Spinal cord (tissue), 10 donors: ENCODE results near the gene NRROS. TPM values are rescaled to one million over a fixed set of nuclear protein-coding genes. Genes with fewer than 3 reads are reported as not detected.

Experiments
- DNase-seq, 6 donors: peaks; one replicate each; pipeline versions ENCODE4 v3.0.0 to v3.0.0-alpha.2; 2013 to 2015; ENCODE audit warnings: low spot score in 6 of 6, low read depth in 4 of 6
- H3K27ac ChIP-seq: one replicate; pipeline ENCODE4 v1.5.1; 2013; ENCODE audit warnings: low read depth, low read length, control low read depth
- H3K27me3 ChIP-seq: one replicate; pipeline ENCODE4 v1.6.1; 2013; ENCODE audit warnings: low read length; ENCODE audit not compliant: control insufficient read depth, insufficient read depth
- H3K36me3 ChIP-seq: one replicate; pipeline ENCODE4 v1.6.1; 2013; ENCODE audit warnings: low read length; ENCODE audit not compliant: control insufficient read depth, insufficient read depth
- H3K4me1 ChIP-seq: one replicate; pipeline ENCODE4 v1.6.1; 2013; ENCODE audit warnings: low read length; ENCODE audit not compliant: control insufficient read depth, insufficient read depth
- H3K4me3 ChIP-seq: one replicate; pipeline ENCODE4 v1.5.1; 2013; ENCODE audit warnings: low read depth, low read length, control low read depth
- H3K9me3 ChIP-seq: one replicate; pipeline ENCODE4 v1.6.1; 2013; ENCODE audit warnings: low read length; ENCODE audit not compliant: control insufficient read depth, insufficient read depth
- WGBS: methylation state at CpG from one replicate; pipeline ENCODE4 v1.1.5; 2013; ENCODE audit warnings: missing lambda C conversion rate; ENCODE audit not compliant: insufficient coverage; 5-methylcytosine and 5-hydroxymethylcytosine counted together
- polyA plus RNA-seq, 2 donors: library from polyadenylated mRNA; unstranded; fragments of 120-200 nt; gene quantifications; one replicate each; pipeline ENCODE4 v1.2.1, GENCODE V29; 2013; ENCODE audit not compliant: insufficient read length in 2 of 2
- total RNA-seq, 2 donors: library from RNA; depleted of rRNA in 1 of 2; stranded (reverse); fragments of 120-200 nt in 1 of 2; fragments of >200 nt in 1 of 2; gene quantifications; one replicate each; pipeline versions ENCODE4 v1.2.3 to v1.2.4, GENCODE V29; 2013 to 2014
- donor health status: healthy.

Gene NRROS
- total and polyA plus RNA-seq, 4 donors: 3.0 to 4.3 (median 3.3) TPM

DNA sequence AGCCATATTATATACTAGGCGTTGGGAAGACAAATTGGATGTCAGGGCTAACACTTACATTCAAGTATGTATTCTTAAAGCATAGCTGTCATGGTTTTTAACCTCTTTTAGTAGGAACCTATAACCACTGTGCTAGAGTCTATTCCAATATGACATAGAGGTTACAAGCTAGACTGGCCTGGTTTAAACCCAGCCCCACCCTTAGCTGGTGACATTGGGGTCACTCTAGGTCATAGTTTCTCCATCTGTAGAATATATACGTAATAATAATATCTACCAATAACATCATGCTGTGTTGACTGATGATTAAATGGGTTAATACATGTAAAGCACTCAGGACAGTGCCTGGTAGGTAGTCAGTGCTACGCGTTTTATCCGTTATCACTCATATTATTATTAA lies 16.7 kb downstream of the NRROS start:
- no peak for DNase-seq
- Histone ChIP-seq H3K36me3 (peaks cover 13% of the 10 kb centered on the region), H3K27me3 (no peaks in the 10 kb centered on the region), H3K9me3 (no peaks in the 10 kb centered on the region), H3K4me3 (no peak overlapping the region), H3K4me1 (no peaks in the 10 kb centered on the region), H3K27ac (no peak overlapping the region)
- no CpG with 5 or more reads among the region's 5 CpGs for WGBS

DNA sequence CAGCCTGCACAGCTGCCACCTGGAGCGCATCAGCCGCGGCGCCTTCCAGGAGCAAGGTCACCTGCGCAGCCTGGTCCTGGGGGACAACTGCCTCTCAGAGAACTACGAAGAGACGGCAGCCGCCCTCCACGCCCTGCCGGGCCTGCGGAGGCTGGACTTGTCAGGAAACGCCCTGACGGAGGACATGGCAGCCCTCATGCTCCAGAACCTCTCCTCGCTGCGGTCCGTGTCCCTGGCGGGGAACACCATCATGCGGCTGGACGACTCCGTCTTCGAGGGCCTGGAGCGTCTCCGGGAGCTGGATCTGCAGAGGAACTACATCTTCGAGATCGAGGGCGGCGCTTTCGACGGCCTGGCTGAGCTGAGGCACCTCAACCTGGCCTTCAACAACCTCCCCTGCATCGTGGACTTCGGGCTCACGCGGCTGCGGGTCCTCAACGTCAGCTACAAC lies 20.4 kb downstream of the NRROS start:
- 96% methylated on average over 35 of the region's 35 CpGs for WGBS
- Histone ChIP-seq H3K27ac (no peak overlapping the region), H3K4me1 (no peaks in the 10 kb centered on the region), H3K27me3 (no peaks in the 10 kb centered on the region), H3K9me3 (no peaks in the 10 kb centered on the region), H3K36me3 (peaks cover 16% of the 10 kb centered on the region), H3K4me3 (no peak overlapping the region)
- no peak for DNase-seq

DNA sequence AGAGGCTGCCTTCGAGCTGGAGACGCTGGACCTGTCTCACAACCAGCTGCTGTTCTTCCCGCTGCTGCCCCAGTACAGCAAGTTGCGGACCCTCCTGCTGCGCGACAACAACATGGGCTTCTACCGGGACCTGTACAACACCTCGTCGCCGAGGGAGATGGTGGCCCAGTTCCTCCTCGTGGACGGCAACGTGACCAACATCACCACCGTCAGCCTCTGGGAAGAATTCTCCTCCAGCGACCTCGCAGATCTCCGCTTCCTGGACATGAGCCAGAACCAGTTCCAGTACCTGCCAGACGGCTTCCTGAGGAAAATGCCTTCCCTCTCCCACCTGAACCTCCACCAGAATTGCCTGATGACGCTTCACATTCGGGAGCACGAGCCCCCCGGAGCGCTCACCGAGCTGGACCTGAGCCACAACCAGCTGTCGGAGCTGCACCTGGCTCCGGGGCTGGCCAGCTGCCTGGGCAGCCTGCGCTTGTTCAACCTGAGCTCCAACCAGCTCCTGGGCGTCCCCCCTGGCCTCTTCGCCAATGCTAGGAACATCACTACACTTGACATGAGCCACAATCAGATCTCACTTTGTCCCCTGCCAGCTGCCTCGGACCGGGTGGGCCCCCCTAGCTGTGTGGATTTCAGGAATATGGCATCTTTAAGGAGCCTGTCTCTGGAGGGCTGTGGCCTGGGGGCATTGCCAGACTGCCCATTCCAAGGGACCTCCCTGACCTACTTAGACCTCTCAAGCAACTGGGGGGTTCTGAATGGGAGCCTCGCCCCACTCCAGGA lies 21.1 kb downstream of the NRROS start:
- no peaks in the 10 kb centered on the region for H3K4me1 ChIP-seq
- no peaks in the 10 kb centered on the region for H3K9me3 ChIP-seq
- 92% methylated on average over 30 of the region's 32 CpGs for WGBS
- no peak overlapping the region for H3K27ac ChIP-seq
- DNase-seq: no peak
- H3K4me3 ChIP-seq: no peak overlapping the region
- H3K27me3 ChIP-seq: no peaks in the 10 kb centered on the region
- peaks cover 16% of the 10 kb centered on the region for H3K36me3 ChIP-seq

DNA sequence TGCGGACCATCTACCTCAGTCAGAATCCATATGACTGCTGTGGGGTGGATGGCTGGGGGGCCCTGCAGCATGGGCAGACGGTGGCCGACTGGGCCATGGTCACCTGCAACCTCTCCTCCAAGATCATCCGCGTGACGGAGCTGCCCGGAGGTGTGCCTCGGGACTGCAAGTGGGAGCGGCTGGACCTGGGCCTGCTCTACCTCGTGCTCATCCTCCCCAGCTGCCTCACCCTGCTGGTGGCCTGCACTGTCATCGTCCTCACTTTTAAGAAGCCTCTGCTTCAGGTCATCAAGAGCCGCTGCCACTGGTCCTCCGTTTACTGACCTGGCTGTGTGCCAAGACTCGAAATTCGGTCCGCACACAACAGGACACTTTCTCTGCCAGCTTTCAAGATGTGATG lies 21.9 kb downstream of the NRROS start:
- Histone ChIP-seq H3K9me3 (no peaks in the 10 kb centered on the region), H3K4me1 (peaks cover 7% of the 10 kb centered on the region), H3K27ac (no peak overlapping the region), H3K36me3 (peaks cover 16% of the 10 kb centered on the region), H3K4me3 (no peak overlapping the region), H3K27me3 (no peaks in the 10 kb centered on the region)
- no peak for DNase-seq
- WGBS: 80% methylated on average over 16 of the region's 16 CpGs

DNA sequence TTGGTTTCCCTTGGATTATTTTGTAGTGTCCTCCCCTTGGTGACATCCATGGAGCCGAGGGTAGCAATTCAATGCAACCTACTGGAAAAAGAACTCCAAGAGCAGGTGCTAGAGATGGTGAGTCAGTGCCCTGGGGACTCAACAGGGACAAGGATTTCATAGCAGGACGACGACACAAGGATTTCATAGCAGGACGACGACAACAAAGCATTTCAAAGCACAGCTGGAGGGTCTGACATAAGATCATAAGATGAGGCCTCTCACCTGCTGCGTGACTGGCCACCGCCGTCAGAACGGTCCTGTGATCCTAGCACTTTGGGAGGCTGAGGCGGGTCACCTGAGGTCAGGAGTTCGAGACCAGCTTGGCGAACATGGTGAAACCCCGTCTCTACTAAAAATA lies 22.5 kb downstream of the NRROS start:
- H3K27me3 ChIP-seq: no peaks in the 10 kb centered on the region
- no peak for DNase-seq
- peaks cover 7% of the 10 kb centered on the region for H3K4me1 ChIP-seq
- H3K4me3 ChIP-seq: no peak overlapping the region
- no peaks in the 10 kb centered on the region for H3K9me3 ChIP-seq
- WGBS: 85% methylated on average over 11 of the region's 13 CpGs
- no peak overlapping the region for H3K27ac ChIP-seq
- peaks cover 16% of the 10 kb centered on the region for H3K36me3 ChIP-seq

DNA sequence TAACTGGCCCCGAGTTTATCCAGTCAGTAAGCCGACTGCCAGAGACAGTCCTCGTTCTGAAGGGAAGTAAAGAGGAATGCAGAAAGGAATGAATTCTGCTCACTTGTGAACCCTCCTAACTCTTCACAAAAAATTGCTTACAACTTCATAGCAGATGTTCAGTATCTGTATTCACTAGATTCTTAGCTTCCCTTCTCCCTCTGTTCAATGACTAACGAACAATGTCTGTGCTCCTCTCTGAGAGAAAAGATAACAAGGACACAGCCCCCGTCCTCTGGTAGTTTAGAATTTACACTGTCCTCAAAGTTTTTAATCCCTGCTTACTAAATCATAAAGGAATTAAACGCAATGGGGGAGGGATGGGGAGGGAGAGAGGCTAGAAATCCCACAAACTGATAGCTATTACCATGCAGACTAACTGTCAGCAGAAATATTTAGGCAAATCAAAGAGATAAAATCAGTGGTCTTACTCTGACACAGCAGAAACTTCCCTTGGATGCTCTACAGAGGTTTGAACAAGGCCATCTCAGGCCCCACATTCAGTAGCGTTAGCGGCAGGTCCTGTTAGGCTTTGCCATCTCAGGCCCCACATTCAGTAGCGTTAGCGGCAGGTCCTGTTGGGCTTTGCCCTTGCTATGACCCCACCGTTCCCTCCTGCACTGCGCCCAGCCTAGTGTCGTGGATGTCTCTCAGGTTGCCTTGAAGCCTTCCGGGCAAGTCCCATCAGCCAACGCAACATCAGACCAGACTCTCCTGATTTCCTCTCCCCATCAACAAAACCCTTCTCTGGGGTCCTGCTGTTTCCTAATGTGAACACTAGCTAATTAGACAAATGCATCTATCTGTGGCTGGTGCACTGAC lies 23.4 kb downstream of the NRROS start:
- Histone ChIP-seq H3K9me3 (no peaks in the 10 kb centered on the region), H3K27ac (no peak overlapping the region), H3K4me3 (no peak overlapping the region), H3K4me1 (peaks cover 7% of the 10 kb centered on the region), H3K36me3 (peaks cover 16% of the 10 kb centered on the region), H3K27me3 (no peaks in the 10 kb centered on the region)
- peak in 1 of 6 donors; percentile 36 for DNase-seq
- WGBS: 50% methylated on average over 12 of the region's 15 CpGs

DNA sequence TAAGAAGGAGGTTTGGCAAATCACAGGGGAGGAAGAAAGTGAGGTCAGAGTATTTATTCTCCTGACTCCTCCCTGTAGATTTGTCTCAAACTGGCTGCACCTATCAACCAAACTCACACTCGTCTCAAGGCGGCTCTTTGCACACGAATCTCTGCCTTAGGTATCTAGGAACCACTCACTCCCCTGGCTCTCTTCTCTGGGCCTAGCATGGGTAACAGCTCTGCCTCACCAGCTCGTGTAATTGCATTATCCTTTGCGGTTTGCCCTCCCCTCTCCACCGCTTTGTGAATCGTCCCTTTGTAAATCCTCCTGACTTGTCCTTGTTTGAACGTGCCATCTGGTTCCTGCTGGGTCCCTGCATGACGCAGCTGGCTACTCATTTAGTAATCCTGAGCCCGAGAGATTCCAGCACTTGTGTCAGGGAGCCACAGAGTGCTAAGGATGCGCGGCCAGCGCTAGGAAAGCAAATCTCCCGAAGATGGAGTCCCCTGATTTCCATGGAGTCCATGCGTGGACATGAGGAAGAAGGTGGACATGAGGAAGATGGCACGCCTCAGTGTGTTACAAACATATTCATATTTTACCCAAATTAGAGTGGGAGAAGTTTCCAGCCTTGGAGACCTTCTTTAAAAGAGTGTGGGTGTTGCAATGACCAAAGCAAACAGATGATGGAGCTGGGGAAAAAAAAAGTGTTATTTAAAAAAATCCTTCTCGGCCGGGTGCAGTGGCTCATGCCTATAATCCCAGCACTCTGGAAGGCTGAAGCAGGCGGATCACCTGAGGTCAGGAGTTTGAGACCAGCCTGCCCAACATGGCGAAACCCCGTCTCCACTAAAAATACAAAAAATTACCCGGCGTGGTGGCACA lies 26.7 kb downstream of the NRROS start:
- Histone ChIP-seq H3K27ac (no peak overlapping the region), H3K9me3 (no peaks in the 10 kb centered on the region), H3K36me3 (peaks cover 3% of the 10 kb centered on the region), H3K4me1 (peaks cover 7% of the 10 kb centered on the region), H3K27me3 (no peaks in the 10 kb centered on the region), H3K4me3 (no peak overlapping the region)
- WGBS: 35% methylated on average over 17 of the region's 23 CpGs
- DNase-seq: peak in 5 of 6 donors; percentile 15 to 80 (median 26)

DNA sequence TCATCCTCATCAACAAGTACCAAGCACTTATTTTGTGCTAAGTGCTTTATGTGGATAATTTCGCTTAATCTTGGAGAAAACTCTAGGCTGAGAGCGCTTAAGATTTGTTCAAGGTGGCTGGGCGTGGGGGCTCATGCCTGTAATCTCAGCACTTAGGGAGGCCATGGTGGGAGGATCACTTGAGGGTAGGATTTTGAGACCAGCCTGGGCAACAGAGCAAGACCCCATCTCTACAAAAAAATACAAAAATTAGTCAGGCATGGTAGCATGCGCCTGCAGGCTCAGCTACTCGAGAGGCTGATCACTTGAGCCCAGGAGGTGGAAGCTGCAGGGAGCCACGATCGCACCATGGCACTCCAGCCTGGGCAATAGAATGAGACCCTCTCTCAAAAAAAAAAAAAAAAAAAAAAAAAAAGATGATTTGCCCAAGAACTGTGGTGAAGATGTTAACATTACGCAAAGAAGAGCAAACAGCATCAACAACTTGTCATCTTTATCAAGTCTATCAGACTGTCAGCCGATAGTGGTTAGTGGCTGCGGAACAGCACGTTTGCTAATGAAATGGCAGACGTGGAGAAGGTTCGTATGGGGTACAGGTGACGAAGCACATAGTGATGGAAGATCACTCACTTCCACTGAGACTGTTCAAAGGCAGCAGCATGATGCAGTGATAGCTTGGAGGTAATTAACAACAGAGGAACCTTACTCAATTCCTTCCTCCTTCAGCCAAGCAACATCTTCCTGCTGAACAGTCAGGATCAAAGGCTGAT lies 27.7 kb downstream of the NRROS start:
- Histone ChIP-seq H3K9me3 (no peaks in the 10 kb centered on the region), H3K4me1 (peaks cover 7% of the 10 kb centered on the region), H3K27me3 (no peaks in the 10 kb centered on the region), H3K36me3 (no peaks in the 10 kb centered on the region), H3K27ac (no peak overlapping the region), H3K4me3 (no peak overlapping the region)
- WGBS: 100% methylated on average over 5 of the region's 14 CpGs
- no peak for DNase-seq

DNA sequence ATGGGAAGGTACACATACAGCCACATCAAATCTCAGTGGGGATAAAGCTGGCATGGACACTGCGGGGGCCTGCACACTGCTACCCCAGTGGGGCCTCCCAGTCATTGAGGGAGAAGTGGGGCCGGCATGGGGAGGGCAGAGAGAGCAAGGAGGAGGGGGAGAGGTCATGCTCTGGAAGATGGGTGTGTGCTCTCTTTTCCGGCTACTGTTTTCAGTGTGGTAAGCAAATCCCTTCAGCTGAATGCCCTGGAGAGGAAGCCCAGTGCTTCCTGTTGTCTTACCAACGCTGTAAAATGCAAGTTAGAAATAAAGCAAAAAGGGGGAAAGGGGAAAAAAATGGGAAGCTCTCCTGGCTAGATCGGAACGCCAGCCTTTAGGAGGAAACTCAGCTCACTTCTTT lies 30.8 kb downstream of the NRROS start:
- WGBS: 65% methylated on average over 5 of the region's 6 CpGs
- Histone ChIP-seq H3K4me3 (no peak overlapping the region), H3K9me3 (no peaks in the 10 kb centered on the region), H3K36me3 (no peaks in the 10 kb centered on the region), H3K4me1 (peaks cover 7% of the 10 kb centered on the region), H3K27ac (no peak overlapping the region), H3K27me3 (no peaks in the 10 kb centered on the region)
- DNase-seq: no peak
